Progenitor cell of endocrine pancreas (in vitro differentiated cells): ENCODE data around the gene TMEM192. TPM values are rescaled to one million over a fixed set of nuclear protein-coding genes. Genes with fewer than 3 reads are reported as not detected.

ENCODE experiments used
- DNase-seq: peaks from one replicate; pipeline ENCODE4 v3.0.0; 2021; ENCODE audit warnings: low spot score; ENCODE audit not compliant: unreplicated experiment
- H3K27ac Mint-ChIP-seq: 2 replicates; pipeline ENCODE4 v1.8.0; 2021; ENCODE audit warnings: mild to moderate bottlenecking, moderate library complexity, mixed read lengths
- H3K27me3 Mint-ChIP-seq: 2 replicates; pipeline ENCODE4 v1.8.0; 2021; ENCODE audit warnings: mixed read lengths
- H3K36me3 Mint-ChIP-seq: 2 replicates; pipeline ENCODE4 v1.8.0; 2022; ENCODE audit warnings: mixed read lengths; ENCODE audit not compliant: insufficient read depth
- H3K4me1 Mint-ChIP-seq: 2 replicates; pipeline ENCODE4 v1.8.0; 2021; ENCODE audit warnings: low read depth, mixed read lengths
- H3K4me3 Mint-ChIP-seq: 2 replicates; pipeline ENCODE4 v1.8.0; 2021; ENCODE audit warnings: low read depth, mild to moderate bottlenecking, moderate library complexity, mixed read lengths
- H3K9me3 Mint-ChIP-seq: 2 replicates; pipeline ENCODE4 v1.8.0; 2021; ENCODE audit warnings: low read depth, mixed read lengths
- CTCF ChIP-seq: fragments of 200-600 bp; sonication (generic); IDR thresholded peaks from one replicate; pipeline ENCODE4 v1.5.0; 2021; ENCODE audit warnings: antibody characterized with exemption, mild to moderate bottlenecking; ENCODE audit not compliant: unreplicated experiment
- total RNA-seq: library from RNA; stranded (reverse); gene quantifications from 2 replicates; pipeline ENCODE4 v1.2.1, GENCODE V29; 2021

Gene TMEM192
- total RNA-seq, 1 donor from 2014 or later = 8.7 TPM

- no peak for DNase-seq
- Mint-ChIP-seq H3K27me3 (peaks cover 4% of the 10 kb centered on the region), H3K36me3 (no peaks in the 10 kb centered on the region), H3K9me3 (peaks cover 5% of the 10 kb centered on the region), H3K27ac (no peak overlapping the region), H3K4me1 (peaks cover 8% of the 10 kb centered on the region), H3K4me3 (no peak overlapping the region)
- TF ChIP-seq CTCF = no peak
Observed at GRCh38 chr4:165151734-165152133, 39.1 kb upstream of the TMEM192 start.

- no peaks in the 10 kb centered on the region for H3K36me3 Mint-ChIP-seq
- DNase-seq = no peak
Observed at GRCh38 chr4:165150545-165150944, 37.9 kb upstream of the TMEM192 start.

GRCh38 chr4:165138843-165139242 is 26.2 kb upstream of the TMEM192 start:
- no peak for DNase-seq
- no peak for TF ChIP-seq CTCF
- H3K4me1 Mint-ChIP-seq = peaks cover 2% of the 10 kb centered on the region
- no peaks in the 10 kb centered on the region for H3K27me3 Mint-ChIP-seq
- H3K36me3 Mint-ChIP-seq = peaks cover 2% of the 10 kb centered on the region
- H3K4me3 Mint-ChIP-seq = no peak overlapping the region
- no peak overlapping the region for H3K27ac Mint-ChIP-seq
- H3K9me3 Mint-ChIP-seq = peaks cover 8% of the 10 kb centered on the region

More at GRCh38 chr4:165150545-165150944, 37.9 kb upstream of the TMEM192 start:
- H3K4me3 Mint-ChIP-seq = no peak overlapping the region
- no peak for TF ChIP-seq CTCF
- peaks cover 3% of the 10 kb centered on the region for H3K9me3 Mint-ChIP-seq
- H3K4me1 Mint-ChIP-seq = peaks cover 8% of the 10 kb centered on the region
- peaks cover 4% of the 10 kb centered on the region for H3K27me3 Mint-ChIP-seq
- H3K27ac Mint-ChIP-seq = no peak overlapping the region

GRCh38 chr4:165137205-165137604 is 24.5 kb upstream of the TMEM192 start:
- Mint-ChIP-seq H3K36me3 (peaks cover 2% of the 10 kb centered on the region), H3K9me3 (peaks cover 8% of the 10 kb centered on the region), H3K27me3 (no peaks in the 10 kb centered on the region), H3K4me3 (no peak overlapping the region), H3K4me1 (no peaks in the 10 kb centered on the region), H3K27ac (no peak overlapping the region)
- TF ChIP-seq CTCF = no peak
- no peak for DNase-seq

- no peaks in the 10 kb centered on the region for H3K27me3 Mint-ChIP-seq
- no peak for DNase-seq
- H3K9me3 Mint-ChIP-seq = peaks cover 8% of the 10 kb centered on the region
- H3K27ac Mint-ChIP-seq = no peak overlapping the region
- no peaks in the 10 kb centered on the region for H3K4me1 Mint-ChIP-seq
- TF ChIP-seq CTCF = no peak
- H3K4me3 Mint-ChIP-seq = no peak overlapping the region
- H3K36me3 Mint-ChIP-seq = peaks cover 2% of the 10 kb centered on the region
Observed at GRCh38 chr4:165136529-165136928, 23.9 kb upstream of the TMEM192 start.
